ENCODE results near the gene FNDC3B. TPM values are rescaled to one million over a fixed set of nuclear protein-coding genes. Genes with fewer than 3 reads are reported as not detected.

The FNDC3B gene
- total RNA-seq, 2 experiments from 2014 or later, result 11.6 to 12.2 TPM

DNA sequence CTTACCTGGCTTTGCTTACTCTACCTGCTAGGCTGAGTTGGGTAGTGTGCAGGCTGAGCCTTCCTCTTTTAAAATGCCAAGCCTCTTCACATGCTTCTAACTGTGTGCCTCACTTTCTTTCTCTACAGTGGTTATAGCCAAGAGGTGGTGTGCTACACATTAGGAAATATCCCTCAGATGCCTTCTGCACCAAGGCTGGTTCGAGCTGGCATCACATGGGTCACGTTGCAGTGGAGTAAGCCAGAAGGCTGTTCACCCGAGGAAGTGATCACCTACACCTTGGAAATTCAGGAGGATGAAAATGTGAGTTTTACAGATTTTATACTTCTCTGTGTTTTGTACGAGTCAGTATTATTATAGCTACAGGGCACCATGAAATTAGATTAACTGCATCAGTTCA lies 291.0 kb downstream of the FNDC3B start:
- H3K27me3 Mint-ChIP-seq, result no peaks in the 10 kb centered on the region
- peaks cover 11% of the 10 kb centered on the region for H3K36me3 Mint-ChIP-seq
- no peak overlapping the region for H3K27ac Mint-ChIP-seq
- no peak overlapping the region for H3K4me3 Mint-ChIP-seq
- no peak for DNase-seq
- H3K4me1 Mint-ChIP-seq, result peaks cover 1% of the 10 kb centered on the region
- no peaks in the 10 kb centered on the region for H3K9me3 Mint-ChIP-seq

DNA sequence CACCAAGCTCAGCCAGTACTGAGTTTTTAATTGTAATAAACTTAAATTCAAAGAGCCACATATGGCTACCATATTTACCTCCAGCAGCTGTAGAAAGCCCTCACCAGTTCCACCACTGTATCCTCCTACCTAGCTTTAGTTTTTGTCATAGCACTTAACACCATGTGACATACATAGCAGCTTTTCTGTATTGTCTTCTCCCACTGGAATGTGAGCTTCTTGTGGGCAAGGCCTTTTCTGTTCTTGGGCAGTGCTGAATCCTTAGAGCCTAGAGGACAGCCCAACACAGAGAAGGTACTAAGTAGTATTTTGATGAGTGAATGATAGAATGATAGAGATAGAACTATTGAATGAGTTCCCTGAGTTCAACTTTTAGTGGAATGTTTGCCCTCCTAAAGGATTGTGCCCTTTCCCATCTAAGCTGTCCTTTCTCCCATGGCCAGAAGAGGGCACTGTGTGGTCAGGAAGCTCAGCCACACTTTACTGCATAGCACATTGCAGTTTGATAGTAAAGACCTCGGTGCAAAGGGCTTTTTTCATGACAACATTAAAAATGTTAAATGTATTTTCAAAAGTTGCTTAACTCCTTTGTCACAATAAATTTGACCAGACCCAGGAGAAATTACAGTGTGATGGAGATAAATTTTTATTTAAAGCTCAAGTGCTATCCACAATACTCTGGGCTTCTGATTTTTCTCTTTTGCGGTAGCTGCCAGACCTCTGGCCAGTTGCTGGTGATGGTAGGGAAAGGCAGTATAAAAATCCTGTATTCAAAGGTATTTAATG lies 293.1 kb downstream of the FNDC3B start:
- Mint-ChIP-seq H3K36me3 (peaks cover 8% of the 10 kb centered on the region), H3K4me3 (no peak overlapping the region), H3K9me3 (no peaks in the 10 kb centered on the region), H3K4me1 (peaks cover 1% of the 10 kb centered on the region), H3K27ac (no peak overlapping the region), H3K27me3 (no peaks in the 10 kb centered on the region)
- DNase-seq, result peak; percentile 40

DNA sequence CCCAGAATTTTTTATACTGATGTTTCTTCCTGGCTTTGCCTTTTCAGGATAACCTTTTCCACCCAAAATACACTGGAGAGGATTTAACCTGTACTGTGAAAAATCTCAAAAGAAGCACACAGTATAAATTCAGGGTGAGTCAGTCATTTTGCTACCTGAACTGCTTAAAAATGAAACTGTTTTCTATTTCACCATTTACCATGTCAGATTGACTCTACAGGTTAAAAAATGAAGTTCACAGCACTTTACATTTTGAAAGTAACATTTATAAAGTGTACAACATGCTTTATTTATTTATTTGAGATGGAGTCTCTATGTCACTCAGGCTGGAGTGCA lies 293.6 kb downstream of the FNDC3B start:
- Mint-ChIP-seq H3K36me3 (peaks cover 8% of the 10 kb centered on the region), H3K27ac (no peak overlapping the region), H3K27me3 (no peaks in the 10 kb centered on the region), H3K4me1 (peaks cover 1% of the 10 kb centered on the region), H3K4me3 (no peak overlapping the region), H3K9me3 (no peaks in the 10 kb centered on the region)
- no peak for DNase-seq

DNA sequence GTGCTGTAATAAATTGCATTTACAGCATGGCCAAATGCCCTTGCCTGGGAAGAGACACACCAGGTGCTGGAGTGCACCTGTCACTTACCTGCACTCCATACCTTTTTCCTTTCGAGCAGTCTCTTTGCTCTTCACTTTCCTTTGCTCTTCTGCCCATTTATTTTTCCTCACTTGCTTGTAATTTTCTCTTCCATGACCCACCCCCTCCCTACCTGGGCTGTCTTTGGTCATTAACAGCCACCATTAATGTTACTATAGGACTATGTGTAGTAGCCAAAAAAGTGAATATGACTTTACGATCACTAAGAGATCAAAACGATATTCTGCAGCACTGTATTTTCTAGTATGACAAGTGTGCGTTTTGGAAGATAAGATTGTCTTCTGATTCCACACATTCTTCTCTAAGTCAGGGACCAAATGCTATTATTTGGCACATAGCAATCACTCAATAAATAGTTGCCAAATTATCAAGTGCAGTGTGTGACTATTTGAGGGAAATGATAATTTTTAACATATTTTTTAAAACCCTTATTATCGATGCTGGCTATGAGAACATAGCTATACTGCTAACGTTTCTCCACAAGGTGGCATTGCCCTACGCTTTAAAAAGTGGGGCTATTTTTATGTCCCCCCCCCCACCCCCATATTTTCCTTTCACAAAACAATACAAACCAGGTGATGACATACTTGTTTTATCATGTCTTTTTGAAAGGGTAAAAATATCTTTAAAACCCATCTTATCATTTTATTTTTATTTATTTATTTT lies 294.5 kb downstream of the FNDC3B start:
- Mint-ChIP-seq H3K4me1 (peaks cover 1% of the 10 kb centered on the region), H3K27me3 (no peaks in the 10 kb centered on the region), H3K9me3 (no peaks in the 10 kb centered on the region), H3K4me3 (no peak overlapping the region), H3K27ac (no peak overlapping the region), H3K36me3 (peaks cover 8% of the 10 kb centered on the region)
- no peak for DNase-seq

DNA sequence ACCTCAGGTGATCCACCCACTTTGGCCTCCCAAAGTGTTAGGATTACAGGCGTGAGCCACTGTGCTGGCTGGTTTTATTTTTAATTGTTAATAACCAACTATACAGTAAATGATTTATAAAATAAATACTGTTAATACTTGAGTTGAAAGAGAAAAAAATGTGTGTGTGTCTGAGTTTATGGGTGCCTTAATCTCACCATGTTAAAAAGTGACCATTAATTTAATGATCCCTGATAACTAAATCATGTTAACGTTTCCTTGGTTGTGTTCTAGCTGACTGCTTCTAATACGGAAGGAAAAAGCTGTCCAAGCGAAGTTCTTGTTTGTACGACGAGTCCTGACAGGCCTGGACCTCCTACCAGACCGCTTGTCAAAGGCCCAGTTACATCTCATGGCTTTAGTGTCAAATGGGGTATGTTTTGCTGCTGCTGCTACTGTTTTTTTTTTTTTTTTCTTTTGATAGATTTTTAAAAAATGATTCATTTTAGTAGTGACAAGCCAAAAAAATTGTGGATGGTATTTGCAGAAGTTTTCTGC lies 295.4 kb downstream of the FNDC3B start:
- no peak overlapping the region for H3K4me3 Mint-ChIP-seq
- no peaks in the 10 kb centered on the region for H3K27me3 Mint-ChIP-seq
- peaks cover 1% of the 10 kb centered on the region for H3K4me1 Mint-ChIP-seq
- H3K27ac Mint-ChIP-seq, result no peak overlapping the region
- DNase-seq, result no peak
- H3K9me3 Mint-ChIP-seq, result no peaks in the 10 kb centered on the region
- H3K36me3 Mint-ChIP-seq, result peaks cover 8% of the 10 kb centered on the region

DNA sequence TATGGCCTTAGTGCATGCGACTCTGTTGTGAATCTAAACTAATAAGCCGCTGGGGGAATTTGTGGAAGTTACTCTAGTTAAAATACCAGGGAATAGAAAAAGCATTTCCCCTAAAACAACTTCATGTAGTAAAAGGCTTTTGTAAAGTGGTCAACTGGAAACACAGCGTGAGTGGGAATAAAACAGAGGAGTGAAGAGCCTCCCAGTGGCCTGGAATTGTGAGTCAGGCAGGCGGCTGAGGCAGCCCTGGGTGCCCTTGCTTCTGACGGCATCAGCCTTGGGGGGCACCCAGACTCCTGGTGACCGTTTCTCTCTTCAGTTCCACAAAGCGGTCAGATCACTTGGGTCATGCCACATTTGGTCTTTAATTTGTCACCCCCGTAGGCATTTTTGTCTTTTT lies 300.5 kb downstream of the FNDC3B start:
- peaks cover 5% of the 10 kb centered on the region for H3K36me3 Mint-ChIP-seq
- no peak overlapping the region for H3K27ac Mint-ChIP-seq
- H3K9me3 Mint-ChIP-seq, result no peaks in the 10 kb centered on the region
- no peak for DNase-seq
- no peaks in the 10 kb centered on the region for H3K27me3 Mint-ChIP-seq
- peaks cover 2% of the 10 kb centered on the region for H3K4me1 Mint-ChIP-seq
- H3K4me3 Mint-ChIP-seq, result no peak overlapping the region

DNA sequence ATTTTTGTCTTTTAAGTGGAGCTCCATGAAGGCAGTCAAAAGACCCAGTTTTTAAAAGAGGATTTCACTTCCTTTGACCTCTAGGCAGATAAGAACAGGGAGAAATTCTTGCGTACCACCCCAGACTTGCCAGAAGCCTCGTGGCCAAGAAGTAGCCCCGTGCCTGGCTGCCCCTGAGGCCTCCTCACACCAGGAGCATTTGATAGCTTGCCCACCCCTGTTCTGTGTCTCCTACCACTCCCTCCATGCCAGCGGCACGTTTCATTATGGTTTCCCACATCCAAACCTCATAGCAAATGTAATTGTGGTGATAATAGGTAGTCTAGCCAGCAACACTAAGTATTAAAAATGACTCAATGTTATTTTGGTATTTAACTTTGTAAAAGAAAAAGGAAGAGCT lies 301.2 kb downstream of the FNDC3B start:
- H3K27ac Mint-ChIP-seq, result no peak overlapping the region
- peaks cover 2% of the 10 kb centered on the region for H3K4me1 Mint-ChIP-seq
- H3K9me3 Mint-ChIP-seq, result no peaks in the 10 kb centered on the region
- no peak overlapping the region for H3K4me3 Mint-ChIP-seq
- peaks cover 5% of the 10 kb centered on the region for H3K36me3 Mint-ChIP-seq
- no peaks in the 10 kb centered on the region for H3K27me3 Mint-ChIP-seq
- DNase-seq, result no peak

DNA sequence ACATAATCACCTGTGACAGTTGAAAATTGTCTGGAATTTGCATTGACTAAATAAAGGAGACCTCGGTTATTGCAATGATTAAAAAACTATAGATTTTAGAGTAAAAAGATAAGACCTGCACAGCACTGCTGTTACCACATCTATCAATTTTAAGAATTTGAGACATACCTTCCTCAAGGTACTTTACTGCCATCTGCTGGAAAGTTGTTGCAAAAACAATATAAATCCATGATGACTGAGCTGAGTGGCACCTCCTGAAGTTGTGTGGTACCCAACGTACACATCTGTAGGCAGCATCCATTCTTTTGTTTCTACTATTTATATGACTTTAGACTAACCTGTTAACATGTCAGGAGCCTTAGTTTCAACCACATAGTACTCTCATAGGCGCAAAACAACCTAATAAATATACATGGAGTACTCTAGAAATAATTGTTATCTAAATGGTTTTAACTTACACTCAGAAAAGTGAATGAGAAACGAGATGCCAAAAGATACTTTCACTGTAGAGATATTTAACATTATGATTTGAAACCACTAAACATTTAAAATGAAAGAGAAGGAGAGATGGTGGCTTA lies 302.2 kb downstream of the FNDC3B start:
- Mint-ChIP-seq H3K4me3 (no peak overlapping the region), H3K9me3 (no peaks in the 10 kb centered on the region), H3K27me3 (no peaks in the 10 kb centered on the region), H3K27ac (no peak overlapping the region), H3K36me3 (peaks cover 5% of the 10 kb centered on the region), H3K4me1 (peaks cover 2% of the 10 kb centered on the region)
- no peak for DNase-seq

DNA sequence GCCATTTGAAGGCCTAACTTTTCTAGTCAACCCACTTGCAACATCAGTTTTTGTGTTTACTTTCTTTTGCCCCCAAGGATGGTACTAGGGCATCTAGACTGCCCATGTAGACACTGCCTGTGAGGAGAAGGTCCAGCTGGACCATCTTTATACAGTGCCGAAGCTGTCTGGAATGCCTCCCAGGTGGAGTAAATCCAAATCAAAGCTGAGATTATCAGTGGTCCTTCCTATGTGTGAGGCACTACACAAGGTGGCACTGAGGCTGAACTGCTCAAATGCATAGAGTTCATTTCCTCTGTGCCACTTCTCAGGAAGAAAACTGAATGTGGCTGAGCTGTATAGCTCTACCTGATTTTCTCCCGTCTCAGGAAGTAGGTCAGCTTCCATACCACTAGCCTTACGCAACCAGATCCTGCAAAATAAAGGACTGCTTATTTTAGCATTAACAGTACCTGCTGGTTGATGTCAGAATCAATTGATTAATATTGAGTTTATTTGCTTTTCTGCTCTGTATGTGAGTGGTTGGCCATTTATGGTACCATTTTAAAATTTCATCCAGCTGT lies 302.8 kb downstream of the FNDC3B start:
- peaks cover 5% of the 10 kb centered on the region for H3K36me3 Mint-ChIP-seq
- H3K27me3 Mint-ChIP-seq, result no peaks in the 10 kb centered on the region
- peaks cover 2% of the 10 kb centered on the region for H3K4me1 Mint-ChIP-seq
- no peak overlapping the region for H3K27ac Mint-ChIP-seq
- no peaks in the 10 kb centered on the region for H3K9me3 Mint-ChIP-seq
- DNase-seq, result no peak
- H3K4me3 Mint-ChIP-seq, result no peak overlapping the region

DNA sequence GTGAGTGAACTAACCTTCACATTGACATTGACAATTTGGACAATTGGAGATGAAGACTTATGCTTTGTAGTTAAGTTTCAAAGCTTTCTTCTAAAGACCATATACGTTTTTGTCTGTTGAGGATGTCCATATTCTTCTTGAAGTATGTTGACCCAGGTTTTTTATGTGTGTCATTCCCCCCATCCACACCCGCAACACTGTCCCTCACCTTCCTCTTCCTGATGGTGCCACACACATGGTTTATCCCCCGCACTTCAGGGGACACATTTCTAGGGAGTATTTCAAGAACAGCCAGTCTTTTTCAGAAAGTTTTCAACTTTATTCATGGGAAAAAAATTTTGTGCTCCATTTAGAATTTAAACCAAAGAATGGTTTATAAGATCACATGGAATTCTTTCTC lies 303.7 kb downstream of the FNDC3B start:
- no peak for DNase-seq
- H3K9me3 Mint-ChIP-seq, result no peaks in the 10 kb centered on the region
- H3K27ac Mint-ChIP-seq, result no peak overlapping the region
- H3K36me3 Mint-ChIP-seq, result peaks cover 7% of the 10 kb centered on the region
- H3K4me3 Mint-ChIP-seq, result no peak overlapping the region
- H3K4me1 Mint-ChIP-seq, result peaks cover 2% of the 10 kb centered on the region
- no peaks in the 10 kb centered on the region for H3K27me3 Mint-ChIP-seq

DNA sequence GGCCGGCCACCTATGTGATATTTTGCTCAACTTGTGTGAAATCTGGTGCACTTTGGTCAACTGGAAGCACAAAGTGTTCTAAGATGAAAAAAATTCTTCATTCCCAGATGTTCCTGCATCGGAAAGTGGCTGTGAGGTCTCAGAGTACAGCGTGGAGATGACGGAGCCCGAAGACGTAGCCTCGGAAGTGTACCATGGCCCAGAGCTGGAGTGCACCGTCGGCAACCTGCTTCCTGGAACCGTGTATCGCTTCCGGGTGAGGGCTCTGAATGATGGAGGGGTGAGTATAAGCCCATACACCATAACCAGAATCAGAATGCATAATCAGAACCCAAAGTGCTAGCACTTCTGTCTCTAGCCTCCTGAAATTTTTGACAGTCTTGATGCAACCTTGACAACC lies 304.6 kb downstream of the FNDC3B start:
- Mint-ChIP-seq H3K4me3 (no peak overlapping the region), H3K36me3 (peaks cover 7% of the 10 kb centered on the region), H3K9me3 (no peaks in the 10 kb centered on the region), H3K27me3 (no peaks in the 10 kb centered on the region), H3K4me1 (peaks cover 2% of the 10 kb centered on the region), H3K27ac (no peak overlapping the region)
- DNase-seq, result no peak

DNA sequence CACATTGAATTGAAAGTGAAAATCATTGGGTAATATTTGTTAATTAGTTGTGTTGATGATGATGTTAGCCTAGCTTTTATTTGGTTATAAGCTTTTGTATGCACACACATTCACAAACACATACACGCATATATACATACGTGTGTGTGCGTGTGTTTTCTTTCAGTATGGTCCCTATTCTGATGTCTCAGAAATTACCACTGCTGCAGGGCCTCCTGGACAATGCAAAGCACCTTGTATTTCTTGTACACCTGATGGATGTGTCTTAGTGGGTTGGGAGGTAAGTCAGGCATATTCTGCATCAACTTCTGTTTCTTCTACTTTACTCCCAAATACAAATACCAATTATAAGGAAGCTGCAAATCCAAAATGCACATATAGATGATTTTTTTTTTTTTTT lies 306.8 kb downstream of the FNDC3B start:
- H3K9me3 Mint-ChIP-seq, result no peaks in the 10 kb centered on the region
- H3K4me3 Mint-ChIP-seq, result no peak overlapping the region
- peaks cover 2% of the 10 kb centered on the region for H3K4me1 Mint-ChIP-seq
- H3K27ac Mint-ChIP-seq, result no peak overlapping the region
- no peak for DNase-seq
- H3K27me3 Mint-ChIP-seq, result no peaks in the 10 kb centered on the region
- H3K36me3 Mint-ChIP-seq, result peaks cover 7% of the 10 kb centered on the region

DNA sequence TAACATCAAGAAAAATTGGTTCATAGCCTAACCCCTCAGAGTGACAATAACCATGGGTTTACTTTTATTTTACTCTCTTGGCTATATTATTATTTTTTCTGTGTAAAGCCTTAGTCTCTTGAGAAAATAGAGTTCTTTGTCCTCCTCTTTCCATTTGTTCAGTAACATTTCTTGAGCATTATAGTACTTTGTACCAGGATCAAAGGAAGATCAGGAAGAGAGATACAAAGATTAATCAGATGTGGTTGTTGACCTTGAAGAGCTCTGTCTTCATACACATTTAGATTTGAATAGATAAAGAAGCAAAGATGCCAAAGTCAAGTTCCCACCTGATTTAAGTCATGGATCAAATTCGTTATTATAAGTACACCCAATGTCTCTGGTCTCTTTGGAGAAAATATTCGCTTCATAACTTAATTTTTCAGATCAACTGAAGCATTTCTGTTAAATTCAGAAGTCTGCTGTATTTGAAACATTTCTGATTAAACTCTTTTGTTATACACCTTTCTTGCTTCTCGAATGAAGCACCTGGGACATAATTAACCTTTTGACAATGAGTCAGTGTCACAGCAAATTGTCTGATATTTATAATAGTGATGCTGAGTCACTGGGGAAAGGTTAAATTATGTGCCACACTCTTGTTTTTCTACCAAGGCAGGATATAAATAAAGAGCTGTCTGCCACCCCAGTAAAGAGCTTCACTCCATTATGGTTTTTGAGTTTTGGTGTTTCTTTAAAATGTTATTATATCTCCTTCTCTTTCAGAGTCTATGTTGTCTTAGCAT lies 308.7 kb downstream of the FNDC3B start:
- H3K36me3 Mint-ChIP-seq, result peaks cover 6% of the 10 kb centered on the region
- no peaks in the 10 kb centered on the region for H3K27me3 Mint-ChIP-seq
- no peak overlapping the region for H3K4me3 Mint-ChIP-seq

DNA sequence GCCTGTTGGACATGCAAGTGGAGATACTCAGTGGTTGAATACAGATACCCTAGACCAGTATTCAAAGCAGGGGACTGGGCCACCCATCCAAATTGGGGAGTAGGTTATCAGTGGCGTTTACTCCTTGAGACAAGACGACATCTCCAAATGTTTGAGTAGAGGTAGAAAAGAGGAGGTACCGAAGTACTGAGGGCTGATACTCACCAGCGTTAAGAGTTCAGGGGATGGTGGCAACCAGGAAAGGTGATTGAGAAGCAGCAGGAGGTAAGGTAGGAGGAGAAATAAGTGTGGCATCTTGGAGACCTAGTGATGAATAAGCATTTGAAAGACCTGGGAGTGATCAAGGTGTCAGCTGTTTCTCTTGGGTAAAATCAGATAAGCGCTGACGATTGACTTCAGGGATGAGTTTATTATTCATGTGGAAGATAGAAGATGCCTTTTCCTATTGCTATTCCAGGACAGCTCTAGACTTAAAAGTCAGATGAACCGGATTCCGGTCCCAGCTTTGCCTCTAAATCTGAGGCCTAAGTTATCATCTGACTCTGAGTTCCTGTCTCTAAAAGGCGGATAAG lies 312.6 kb downstream of the FNDC3B start:
- Mint-ChIP-seq H3K27ac (no peak overlapping the region), H3K4me3 (no peak overlapping the region), H3K9me3 (no peaks in the 10 kb centered on the region), H3K27me3 (no peaks in the 10 kb centered on the region), H3K4me1 (no peaks in the 10 kb centered on the region), H3K36me3 (peaks cover 5% of the 10 kb centered on the region)
- no peak for DNase-seq

More for the DNA sequence above, 308.7 kb downstream of the FNDC3B start:
- Mint-ChIP-seq H3K4me1 (no peaks in the 10 kb centered on the region), H3K27ac (no peak overlapping the region), H3K9me3 (no peaks in the 10 kb centered on the region)
- no peak for DNase-seq
